ENCODE data around the gene TAS2R39.
"Not testable (repeated sequence)": the region's sequence is repeated elsewhere in the genome, so short reads cannot be mapped to it uniquely, and the experiment has no call there.

Gene TAS2R39

DNA sequence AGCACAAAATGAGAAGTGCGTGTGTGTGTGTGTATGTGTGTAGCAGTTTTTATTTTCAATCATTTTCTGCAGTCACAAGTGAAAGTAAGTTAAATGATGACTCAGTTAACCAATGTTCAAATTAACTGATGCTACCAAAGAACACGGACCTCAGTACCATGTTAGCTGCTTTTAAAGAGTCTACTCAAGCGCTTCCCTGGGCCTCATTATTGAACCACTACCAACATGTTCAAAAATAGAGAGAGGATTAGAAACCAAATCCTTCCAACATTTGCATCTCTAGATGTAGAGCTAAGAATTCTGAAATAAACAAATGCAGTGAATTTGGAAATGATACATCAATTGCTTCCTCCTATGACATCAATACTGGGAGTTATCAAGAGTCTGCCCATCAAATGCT is at the start of gene TAS2R39:
Gene TAS2R39 (plus strand): TSS at position 396 of the 400 bp plus-strand sequence. CDS start 0 bp downstream, at position 396.
- FAIRE-seq (no peak), DNase-seq (ENCODE audit: extremely low spot score, insufficient read length, low read depth) (no peak)

DNA sequence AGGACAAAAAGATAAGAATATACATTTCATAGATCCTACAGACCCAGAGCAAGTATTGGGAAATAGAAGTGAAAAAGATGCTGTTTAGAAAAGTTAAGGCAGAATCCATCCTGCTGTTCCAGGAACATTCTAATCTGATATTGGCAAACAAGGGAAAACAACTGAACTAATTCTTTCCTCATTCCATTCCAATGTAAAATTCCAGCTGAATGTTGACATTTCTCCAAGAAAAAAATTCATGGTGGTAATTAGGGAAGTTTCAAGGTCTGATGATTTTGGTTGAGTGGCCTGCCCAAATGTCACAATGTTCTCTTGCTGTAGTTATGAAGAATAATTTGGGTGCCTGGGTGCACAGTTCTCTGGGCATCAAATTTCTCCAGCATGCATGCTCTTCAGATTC is 36.1 kb upstream of the TAS2R39 start:
- no peak for DNase-seq (ENCODE audit: extremely low spot score, insufficient read length, low read depth)
- FAIRE-seq: no peak

DNA sequence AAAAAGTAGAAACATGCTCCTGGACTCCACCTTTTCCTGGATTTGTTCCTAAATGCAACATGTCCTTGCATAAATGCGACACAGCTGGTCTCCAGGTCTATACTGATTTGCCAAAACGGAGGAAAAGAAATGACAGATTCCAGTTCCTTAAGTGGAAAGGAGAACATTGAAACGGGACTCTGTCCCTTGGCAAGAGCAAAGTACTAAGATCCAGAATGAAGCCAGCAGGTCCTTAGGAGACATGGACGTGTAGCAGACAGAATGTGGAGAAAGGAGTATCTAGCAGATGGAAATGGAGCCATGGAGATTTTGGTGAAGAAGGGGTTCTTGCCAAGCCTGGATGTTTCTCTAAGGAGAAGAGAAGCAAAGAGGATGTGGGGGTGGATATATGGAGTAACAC is 35.2 kb upstream of the TAS2R39 start:
- FAIRE-seq (no peak), DNase-seq (ENCODE audit: extremely low spot score, insufficient read length, low read depth) (no peak)

DNA sequence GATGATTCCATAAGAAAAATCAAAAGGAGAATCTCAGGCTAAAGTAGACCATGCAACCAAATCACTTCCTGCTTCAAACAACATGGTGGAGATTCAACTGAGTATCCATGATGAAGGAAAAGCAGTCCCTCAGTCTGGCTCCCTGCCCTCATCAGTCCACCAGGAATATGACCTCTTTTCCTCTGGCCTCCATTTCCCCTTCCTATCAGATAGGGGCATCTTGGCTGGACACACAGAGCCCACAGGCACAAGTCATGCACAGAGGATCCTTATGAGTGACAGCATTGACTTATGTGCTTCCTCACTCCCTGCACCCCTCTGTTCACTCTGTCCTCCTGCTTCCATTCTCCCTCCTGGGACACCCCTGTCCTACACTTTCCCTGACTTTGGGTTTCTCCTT is 34.6 kb upstream of the TAS2R39 start:
- FAIRE-seq (no peak), DNase-seq (ENCODE audit: extremely low spot score, insufficient read length, low read depth) (no peak)

DNA sequence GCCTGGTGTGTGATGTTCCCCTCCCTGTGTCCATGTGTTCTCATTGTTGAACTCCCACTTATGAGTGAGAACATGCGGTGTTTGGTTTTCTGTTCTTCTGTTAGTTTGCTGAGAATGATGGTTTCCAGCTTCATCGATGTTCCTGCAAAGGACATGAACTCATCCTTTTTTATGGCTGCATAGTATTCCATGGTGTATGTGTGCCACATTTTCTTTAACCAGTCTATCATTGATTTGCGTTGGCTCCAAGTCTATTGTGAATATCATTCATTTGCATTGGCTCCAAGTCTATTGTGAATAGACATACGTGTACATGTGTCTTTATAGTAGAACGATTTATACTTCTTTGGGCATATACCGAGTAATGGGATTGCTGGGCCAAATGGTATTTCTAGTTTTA is 32.5 kb upstream of the TAS2R39 start:
- DNase-seq (ENCODE audit: extremely low spot score, insufficient read length, low read depth); FAIRE-seq: not testable (repeated sequence)

DNA sequence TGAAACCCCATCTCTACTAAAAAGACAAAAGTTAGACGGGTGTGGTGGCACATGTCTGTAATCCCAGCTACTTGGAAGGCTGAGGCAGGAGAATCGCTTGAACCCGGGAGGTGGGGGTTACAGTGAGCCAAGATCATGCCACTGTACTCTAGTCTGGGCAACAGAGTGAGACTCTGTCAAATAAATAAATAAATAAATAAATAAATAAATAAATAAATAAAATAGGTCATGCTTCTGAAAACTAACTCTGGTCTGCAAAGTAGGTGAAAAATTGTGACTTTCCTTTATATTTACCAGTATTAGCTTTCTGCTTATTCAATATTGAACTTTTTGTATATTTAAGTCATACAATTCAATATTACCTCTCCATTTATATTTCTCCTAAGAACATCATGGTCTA is 24.6 kb upstream of the TAS2R39 start:
- DNase-seq (ENCODE audit: extremely low spot score, insufficient read length, low read depth); FAIRE-seq: not testable (repeated sequence)

DNA sequence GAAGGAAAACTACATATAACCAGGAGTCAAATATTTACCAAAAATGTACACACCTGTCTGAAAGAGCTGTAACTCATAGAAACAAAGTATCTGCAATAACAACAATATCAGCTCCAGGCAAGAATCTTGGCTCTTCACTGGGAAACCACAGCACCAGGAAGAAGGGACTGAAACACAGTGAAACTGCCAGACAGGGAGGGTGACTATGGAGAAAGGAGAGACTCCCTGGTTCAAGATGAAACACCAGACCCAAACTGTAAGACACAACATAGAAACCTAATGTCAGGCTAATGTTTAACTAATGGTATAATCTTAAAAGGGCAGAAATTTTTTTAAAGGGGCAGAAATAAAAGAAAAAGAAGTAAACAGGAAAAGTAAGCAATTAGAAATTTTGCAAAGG is 11.5 kb upstream of the TAS2R39 start:
- no peak for FAIRE-seq
- no peak for DNase-seq (ENCODE audit: extremely low spot score, insufficient read length, low read depth)

DNA sequence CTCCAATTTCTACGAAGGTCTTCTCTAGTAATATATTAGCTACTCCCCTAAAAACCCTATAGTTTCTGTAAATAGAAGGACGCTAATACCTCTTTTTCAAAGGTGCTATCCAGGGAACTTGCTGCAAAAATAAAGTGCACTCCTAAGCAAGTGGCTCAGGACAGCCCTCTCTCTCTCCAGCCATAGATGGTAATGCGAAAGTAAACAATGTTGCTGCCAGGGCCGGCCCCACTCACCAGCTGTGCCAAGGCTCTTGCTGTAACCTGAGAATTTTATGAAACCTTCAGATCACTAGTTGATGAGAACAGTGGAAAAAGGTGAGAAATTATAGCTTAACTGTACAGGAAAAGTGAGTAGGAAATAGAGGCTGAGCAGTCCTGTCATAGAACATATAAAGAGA is 10.9 kb upstream of the TAS2R39 start:
- FAIRE-seq: no peak

DNA sequence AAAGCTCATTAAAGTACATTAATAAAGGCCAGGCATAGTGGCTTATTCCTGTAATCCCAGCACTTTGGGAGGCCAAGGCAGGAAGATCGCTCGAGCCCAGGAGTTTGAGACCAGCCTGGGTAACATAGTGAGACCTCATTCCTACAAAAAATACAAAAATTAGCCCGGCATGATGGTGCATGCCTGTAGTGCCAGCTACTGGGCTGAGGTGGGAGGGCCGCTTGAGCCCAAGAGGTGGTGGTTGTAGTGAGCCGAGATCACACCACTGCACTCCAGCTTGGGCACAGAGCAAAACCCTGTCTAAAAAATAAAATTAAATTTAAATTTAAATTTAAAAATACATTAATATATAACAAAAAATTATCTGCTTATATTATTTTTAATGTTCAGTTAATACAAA is 7.1 kb upstream of the TAS2R39 start:
- no peak for FAIRE-seq
- DNase-seq (ENCODE audit: extremely low spot score, insufficient read length, low read depth): no peak

More for the DNA sequence above, 10.9 kb upstream of the TAS2R39 start:
- no peak for DNase-seq (ENCODE audit: extremely low spot score, insufficient read length, low read depth)

DNA sequence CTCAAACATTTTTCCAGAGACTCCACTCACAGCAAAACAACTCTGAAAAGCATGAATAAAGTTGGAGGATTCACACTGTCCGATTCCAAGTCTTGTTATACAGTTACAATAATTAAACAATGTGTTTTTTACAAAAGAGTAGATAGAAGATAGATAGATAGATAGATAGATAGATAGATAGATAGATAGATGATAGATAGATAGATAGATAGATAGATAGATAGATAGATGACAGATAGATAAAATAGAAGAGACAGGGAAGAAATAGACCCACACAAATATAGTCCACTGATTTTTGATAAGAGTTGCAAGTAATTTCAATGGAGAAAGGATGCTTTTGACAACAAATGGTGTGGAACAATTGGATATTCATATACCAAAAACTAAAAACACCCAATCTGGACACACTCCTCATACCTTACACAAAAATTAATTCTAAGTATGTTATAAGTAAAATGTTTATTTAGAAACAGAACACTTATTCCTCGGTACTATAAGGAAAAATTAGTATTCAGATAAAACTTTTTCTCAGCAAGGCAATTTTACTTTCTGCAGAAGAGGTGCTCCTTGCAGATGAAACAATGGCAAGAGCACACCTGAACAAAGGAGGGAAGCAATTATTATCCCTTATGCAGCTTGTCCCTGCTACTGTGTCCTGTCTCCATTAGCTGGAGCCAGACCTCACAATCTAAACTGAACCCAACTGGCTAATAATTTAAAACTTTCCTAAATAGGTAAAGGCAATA is 5.7 kb upstream of the TAS2R39 start:
- no peak for FAIRE-seq
- DNase-seq (ENCODE audit: extremely low spot score, insufficient read length, low read depth): no peak

DNA sequence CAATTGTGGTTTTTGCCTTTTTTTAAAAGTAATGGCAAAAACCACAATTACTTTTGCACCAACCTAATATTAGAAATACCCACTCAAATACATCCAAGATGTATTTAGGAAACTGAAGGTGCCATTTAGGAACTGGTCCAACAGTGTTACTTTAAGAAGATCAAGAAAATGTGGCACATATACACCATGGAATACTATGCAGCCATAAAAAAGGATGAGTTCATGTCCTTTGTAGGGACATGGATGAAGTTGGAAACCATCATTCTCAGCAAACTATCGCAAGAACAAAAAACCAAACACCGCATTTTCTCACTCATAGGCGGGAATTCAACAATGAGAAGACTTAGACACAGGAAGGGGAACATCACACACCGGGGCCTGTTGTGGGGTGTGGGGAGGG is 2.4 kb upstream of the TAS2R39 start:
- DNase-seq (ENCODE audit: extremely low spot score, insufficient read length, low read depth); FAIRE-seq: not testable (repeated sequence)

DNA sequence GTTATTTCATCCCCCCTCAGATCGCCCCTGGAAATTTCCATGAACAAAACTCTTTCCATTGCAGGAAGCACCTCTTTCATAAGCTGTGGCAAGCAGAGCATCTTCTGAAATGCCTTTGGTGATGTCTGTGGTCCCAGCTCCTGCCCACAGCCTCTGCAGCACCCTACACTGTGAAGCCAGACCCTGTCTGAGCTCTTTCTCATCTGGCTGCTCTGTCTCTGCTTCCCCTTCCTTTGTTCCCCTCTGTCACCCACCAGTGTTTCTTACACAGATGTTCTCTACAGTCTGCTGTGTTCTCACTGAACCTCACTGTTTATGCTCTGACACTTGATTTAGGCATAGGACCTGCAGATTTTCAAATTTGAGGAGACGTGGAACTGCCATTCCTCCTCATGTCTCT is 1.9 kb upstream of the TAS2R39 start:
- no peak for FAIRE-seq
- no peak for DNase-seq (ENCODE audit: extremely low spot score, insufficient read length, low read depth)

DNA sequence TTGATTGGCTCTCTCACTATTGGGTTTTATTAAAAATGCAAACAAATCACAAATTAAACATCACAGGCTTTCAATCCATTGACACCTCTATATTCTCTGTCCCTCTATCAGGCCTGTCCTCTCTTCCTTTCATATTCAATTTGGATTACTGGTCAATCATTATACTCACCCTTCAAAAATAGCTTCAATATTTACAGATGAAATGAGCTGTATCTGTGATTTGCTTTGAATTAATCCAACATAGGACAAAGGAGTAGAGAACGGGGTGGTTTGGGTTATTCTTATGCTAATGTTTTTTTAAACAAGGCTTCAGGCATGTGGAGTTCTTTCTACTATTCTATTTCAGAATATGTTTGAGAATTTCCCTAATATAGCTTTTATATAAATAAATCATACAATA is 2.3 kb downstream of the TAS2R39 start:
- no peak for DNase-seq (ENCODE audit: extremely low spot score, insufficient read length, low read depth)
- no peak for FAIRE-seq

DNA sequence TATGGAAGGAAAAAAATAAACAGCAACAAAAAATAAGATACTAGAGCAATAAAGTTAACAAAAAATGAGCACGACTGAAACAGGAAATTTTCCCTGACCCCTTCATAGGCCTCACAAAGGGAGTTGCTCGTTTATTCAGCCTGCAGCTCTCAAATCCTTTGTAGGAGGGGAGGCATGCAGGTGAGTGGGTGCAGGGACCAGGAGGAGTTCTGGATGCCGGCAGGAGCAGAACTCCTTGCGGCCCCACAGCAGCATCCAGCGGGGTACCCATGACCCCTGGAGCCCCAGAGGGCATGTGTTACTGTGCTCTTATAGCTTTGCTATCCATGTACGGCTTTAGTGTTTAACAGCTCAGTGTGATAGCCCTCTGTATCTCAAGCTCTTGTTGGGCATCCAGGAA is 5.8 kb downstream of the TAS2R39 start:
- no peak for DNase-seq (ENCODE audit: extremely low spot score, insufficient read length, low read depth)
- FAIRE-seq: no peak

DNA sequence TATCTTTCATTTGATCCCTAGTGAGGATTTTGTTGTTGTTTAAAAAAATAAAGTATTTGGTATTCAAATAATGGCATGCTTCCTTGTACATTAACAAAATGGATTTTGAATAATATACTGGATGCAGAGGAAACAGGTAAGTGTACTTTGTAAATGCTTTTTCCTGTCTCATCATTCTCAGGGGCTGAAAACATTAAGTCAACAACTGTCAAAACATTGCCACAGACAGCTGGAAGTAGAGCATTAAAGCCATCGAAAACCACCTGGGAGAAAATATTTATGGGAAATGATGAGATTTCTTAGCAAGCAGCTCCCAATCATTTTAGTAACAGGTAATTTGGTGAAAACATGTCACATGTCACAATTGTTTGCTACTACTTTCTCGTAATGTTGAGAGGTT is 10.7 kb downstream of the TAS2R39 start:
- DNase-seq (ENCODE audit: extremely low spot score, insufficient read length, low read depth) (no peak), FAIRE-seq (peak; percentile 9)

DNA sequence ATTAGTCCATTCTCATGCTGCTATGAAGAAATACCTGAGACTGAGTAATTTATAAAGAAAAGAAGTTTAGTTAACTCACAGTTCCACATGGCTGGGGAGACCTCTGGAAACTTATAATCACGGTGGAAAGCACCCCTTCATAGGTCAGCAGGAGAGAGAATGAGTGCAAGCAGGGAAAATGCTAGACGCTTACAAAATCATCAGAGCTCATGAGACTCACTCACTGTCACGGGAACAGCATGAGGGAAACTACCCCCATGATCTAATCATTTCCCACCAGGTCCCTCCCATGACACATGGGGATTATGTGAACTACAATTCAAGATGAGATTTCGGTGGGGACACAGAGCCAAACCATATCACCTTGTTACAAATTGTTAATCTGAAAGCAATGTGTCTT is 15.8 kb downstream of the TAS2R39 start:
- no peak for DNase-seq (ENCODE audit: extremely low spot score, insufficient read length, low read depth)
- no peak for FAIRE-seq

DNA sequence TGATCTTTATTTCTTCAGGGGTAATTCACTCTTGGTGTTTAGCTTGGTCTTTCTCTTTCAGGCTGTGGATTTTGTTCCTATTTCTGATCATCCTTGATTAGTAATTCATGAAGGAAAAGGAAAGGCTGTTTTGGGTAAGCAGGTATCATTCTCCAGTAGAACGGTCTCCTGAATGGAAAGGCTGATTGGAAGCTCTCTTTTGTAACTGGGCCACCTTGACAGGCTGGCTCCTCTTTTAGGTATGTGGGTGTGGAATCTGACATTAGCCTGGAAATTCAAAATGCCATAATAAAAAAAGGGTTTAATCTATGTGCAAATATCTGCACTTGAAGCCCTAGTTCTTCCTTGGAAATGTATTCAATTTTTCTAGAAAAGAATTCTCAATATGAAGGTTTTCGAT is 18.9 kb downstream of the TAS2R39 start:
- DNase-seq (ENCODE audit: extremely low spot score, insufficient read length, low read depth) (no peak), FAIRE-seq (no peak)

DNA sequence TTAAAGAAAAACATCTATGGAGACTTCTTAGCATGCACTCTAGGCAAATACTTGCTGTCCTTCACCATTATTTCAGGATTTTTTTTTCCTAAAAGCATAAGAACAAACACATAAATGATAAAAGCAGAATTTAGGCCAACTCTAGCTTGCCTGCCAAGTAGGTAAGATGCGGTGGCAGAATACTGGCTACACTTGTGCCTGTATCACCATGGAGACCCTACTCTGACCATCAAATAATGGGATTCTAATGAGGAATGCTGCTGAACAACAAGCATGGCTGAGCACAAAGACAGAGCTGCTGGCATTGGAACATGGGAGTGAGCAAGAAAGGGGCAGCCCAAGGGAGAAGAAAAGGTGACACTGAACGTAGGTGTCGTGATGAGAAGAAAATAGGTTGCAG is 20.2 kb downstream of the TAS2R39 start:
- FAIRE-seq: no peak
- DNase-seq (ENCODE audit: extremely low spot score, insufficient read length, low read depth): no peak

DNA sequence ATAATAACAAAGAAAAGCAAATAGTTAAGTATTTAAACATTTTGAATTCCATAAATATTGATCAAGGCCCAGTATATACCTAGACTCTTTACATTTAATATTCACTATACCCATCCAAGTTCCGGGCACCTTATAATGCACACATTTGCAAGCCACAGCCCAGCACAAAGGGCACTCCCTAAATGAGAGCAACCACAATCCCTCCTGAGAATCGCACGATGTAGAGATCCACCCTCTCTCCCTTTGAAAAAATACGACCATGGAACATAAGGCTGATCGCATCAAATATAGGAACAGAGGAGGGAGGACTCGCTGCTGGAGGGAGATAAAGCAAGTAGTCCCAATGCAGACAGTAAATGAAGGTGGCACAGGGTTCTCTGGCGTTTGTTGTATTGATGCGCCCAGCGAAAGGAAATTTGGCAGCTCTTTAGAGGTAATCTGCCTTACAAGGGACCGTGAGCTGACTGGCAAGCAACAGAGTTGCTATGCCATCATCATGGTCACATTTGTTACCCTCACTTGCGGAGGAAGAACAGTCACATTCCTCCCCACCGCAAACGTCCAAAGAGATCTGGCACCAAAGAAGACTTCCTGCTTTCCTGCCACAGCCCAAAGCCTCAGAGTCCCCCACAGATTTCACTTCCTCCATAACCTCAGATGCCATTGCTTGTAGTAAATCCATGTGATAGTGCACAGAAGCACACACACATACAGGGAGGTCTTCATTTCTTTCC is 22.5 kb downstream of the TAS2R39 start:
- DNase-seq (ENCODE audit: extremely low spot score, insufficient read length, low read depth): peak; percentile 12

DNA sequence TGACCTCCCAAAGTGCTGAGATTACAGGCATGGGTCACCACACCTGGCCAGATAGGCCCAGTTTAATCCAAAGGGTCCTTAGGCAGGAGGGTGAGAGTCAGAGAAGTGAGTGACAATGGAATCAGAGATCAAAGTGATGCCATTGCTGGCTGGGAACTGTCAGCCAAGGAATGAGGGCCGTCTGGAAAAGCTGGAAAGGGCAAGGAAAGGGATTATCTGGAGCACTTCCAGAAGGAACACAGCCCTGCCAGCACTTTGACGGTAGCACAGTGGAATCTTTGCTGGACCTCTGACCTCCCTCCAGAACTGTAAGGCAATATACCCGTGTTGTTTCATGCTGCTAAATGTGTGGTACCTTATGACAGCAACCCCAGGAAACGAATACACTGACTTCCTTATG is 27.3 kb downstream of the TAS2R39 start:
- FAIRE-seq (no peak), DNase-seq (ENCODE audit: extremely low spot score, insufficient read length, low read depth) (no peak)

More for the DNA sequence above, 22.5 kb downstream of the TAS2R39 start:
- no peak for FAIRE-seq

DNA sequence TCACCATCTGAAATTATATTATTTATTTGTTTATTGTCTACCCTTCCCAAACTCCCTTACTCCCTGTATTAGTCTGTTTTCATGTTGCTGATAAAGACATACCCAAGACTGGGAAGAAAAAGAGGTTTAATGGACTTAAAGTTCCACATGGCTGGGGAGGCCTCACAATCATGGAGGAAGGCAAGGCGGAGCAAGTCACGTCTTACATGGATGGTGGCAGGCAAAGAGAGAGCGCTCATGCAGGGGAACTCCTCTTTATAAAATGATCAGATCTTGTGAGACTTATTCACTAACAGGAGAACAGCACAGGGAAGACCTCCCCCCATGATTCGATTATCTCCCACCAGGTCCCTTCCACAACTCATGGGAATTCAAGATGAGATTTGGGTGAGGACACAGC is 30.3 kb downstream of the TAS2R39 start:
- not testable (repeated sequence) for FAIRE-seq; DNase-seq (ENCODE audit: extremely low spot score, insufficient read length, low read depth)
